IPS DF 4.7 (cell line): ENCODE results near the gene GAB3.
"Not testable (repeated sequence)": the region's sequence is repeated elsewhere in the genome, so short reads cannot be mapped to it uniquely, and the experiment has no call there.

Source experiments
- DNase-seq: peaks from one replicate; pipeline ENCODE4 v3.0.0-alpha.2; 2013; ENCODE audit warnings: low spot score; ENCODE audit errors: extremely low read depth

The GAB3 gene

DNA sequence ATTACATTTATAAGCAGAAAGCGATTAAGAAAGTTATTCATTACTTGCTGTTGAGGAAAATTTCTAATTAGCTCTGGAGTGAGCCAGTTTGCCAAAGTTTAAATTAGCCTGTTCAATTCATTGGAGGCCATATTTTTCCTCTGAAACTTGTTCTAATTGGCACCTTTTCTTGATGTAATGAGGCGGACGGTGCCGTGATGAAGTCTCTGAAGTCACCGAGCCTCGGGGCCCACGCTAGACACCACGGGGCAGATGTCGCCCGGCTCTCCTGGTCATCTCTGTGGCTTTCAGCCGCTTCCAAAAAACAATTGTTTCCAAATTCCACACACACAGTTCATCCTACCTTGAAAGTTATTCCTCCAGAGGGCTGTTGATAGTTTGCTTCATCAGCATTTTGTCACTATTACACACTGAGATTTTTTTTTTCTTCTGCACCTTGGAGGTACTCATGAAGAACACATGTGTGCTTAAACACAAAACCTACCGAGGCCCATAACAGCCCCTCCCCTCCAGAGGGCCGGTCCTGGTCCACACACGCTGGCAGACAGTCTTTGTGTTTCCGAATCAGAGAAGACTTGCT is 93.6 kb downstream of the GAB3 start:
- no peak for DNase-seq

GRCh38 chrX:154655786-154656185 is 95.1 kb downstream of the GAB3 start:
- DNase-seq, result no peak

- no peak for DNase-seq
Measured at GRCh38 chrX:154655346-154655745, 95.5 kb downstream of the GAB3 start.

DNA sequence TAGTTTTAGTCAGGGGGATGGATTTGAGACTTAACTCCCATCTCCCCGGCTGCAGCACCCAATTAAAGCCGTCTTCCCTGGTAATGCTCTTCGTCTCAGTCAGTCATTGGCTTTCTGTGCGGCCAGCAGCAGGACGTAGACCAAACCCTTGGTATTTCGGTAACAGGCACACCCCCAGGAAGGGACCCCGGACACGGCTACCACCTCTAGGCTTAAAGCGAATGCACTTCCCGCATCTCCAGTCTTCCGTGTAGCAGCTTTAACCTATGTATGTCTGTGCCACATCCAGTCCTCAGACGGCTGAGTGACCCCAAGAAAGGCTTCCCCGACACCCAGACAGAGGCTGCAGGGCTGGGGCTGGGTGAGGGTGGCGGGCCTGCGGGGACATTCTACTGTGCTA is 96.0 kb downstream of the GAB3 start:
- no peak for DNase-seq

GRCh38 chrX:154654372-154654771 is 96.5 kb downstream of the GAB3 start:
- no peak for DNase-seq

- not testable (repeated sequence) for DNase-seq
Measured at GRCh38 chrX:154653413-154653812, 97.5 kb downstream of the GAB3 start, which contains the start of gene CTAG2. Gene CTAG2, minus strand, starts transcription at chrX:154653579. Its CDS starts 64 bp downstream, at chrX:154653515.

GRCh38 chrX:154653048-154653401 is 97.9 kb downstream of the GAB3 start:
- DNase-seq, result no peak

DNA sequence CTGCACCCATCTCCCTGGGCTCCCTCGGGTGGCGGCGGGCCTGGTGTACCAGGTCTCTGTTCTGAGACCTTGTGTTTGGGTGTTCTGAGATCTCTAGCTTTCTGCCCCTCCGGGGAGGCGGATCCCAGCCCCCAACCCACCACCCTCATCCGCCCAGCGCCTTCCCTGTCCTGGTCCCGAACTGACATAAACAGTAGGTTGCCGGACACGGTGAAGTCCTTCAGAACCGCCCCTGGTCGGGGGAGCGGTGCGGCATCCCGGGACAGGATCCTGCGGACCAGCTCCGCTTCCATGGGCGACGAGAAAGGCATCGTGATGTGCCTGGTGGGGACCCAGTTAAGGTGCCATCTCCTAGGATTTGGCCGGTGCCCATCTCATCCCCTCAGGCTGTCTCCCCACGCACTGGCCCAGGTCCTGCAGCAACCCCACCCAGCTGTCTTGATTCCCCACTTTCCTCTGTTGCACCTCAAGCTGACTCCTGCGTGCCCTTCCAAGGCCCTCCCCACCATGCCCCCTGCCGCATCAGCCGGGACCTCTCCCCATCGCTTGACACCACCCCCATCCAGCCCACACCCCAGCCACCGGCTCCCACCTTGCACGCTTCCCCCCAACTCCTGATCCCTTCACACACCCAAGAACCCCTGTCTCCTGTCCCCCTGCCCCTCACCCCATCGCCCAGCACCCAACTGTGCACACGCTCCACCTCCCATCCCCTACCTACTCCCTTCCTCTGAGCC is 98.4 kb downstream of the GAB3 start:
- no peak for DNase-seq

- DNase-seq, result no peak
Measured at GRCh38 chrX:154650221-154650510, 100.7 kb downstream of the GAB3 start.

DNA sequence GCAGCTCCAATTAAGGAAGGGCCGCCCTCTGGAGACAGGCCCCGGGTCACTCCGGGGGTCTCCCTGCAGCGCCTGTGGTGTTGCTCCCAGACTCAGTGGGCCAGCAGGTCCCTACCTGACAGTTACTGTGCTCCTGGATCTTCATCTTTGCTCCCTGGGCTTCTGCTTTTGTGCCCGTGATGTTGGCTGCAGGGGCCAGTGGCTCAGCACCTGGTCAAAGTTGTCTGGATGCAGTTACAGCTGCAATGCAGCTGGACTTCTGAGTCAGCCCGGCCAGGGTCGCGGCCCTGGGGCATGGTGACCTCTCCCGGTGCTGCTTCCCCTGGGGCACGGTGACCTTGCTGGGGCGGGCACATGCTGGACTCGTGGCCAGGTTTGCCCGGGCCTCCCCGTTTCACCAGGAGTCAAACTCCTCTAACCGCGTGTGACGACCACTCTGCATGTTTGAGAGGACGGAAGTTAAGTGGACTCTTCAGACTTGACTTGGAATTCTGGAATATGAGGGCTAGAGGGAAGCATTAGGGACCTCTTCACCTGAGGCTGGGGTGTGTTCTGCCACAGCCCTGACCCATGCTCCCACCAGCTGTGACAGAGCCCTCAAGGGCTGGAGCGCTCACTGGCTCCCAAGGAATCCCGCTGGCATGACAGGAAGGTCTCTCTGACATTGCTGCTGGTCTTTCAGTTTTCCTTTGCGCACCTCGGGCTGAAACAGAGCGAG is 101.2 kb downstream of the GAB3 start:
- no peak for DNase-seq

DNA sequence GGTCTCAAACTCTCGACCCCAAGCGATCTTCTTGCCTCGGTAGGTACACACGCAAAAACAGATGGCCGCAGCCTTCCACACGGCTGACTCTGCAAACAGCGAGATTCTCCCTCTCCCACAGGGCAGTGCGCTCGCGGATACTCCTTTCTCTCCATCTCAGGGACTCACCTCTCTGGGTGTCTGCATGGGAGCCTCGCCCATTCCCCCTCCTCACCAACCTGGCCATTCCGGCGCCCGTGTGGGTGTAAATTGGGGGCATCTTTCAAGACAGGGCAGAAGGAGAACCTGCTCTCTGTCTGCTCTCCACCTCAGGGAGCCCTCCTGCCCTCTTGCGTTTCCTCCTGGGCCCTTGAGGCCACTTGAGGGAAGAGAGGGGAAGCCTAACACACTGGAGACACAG is 101.9 kb downstream of the GAB3 start:
- DNase-seq, result no peak

DNA sequence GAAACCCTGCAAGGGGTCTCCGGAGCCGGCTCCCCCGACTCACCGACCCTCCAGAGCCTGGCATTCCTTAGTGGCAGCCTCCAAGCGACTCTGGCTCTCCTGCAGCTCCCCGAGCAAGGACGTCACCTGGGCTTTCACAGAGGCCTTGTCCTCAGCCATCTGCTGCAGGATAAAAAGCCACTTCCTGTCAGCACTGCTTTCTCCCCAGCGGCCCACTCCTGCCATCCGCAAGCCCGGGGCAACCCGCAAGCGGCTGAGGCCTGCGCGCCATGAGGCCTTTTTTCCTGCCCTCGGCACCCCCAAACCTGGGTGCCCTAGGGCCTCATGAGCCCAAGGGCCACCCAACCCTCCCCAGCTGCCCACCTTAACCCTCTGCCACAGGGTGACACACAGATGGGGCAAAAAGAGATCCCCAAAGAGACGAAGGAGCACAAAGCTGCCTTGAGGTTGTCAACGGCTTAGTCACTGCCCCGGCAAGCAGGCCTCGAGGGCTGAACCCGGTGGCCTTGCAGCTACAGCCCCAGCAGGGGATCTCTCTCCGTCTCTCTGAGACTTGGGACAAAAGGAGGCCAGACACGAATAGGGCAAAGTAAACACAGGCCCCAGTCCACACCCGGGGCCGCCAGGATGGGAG is 105.0 kb downstream of the GAB3 start:
- DNase-seq, result not testable (repeated sequence)

GRCh38 chrX:154643708-154644107 is 107.2 kb downstream of the GAB3 start:
- not testable (repeated sequence) for DNase-seq

GRCh38 chrX:154641740-154642139 is 109.1 kb downstream of the GAB3 start:
- DNase-seq, result not testable (repeated sequence)

GRCh38 chrX:154633661-154634060 is 117.2 kb downstream of the GAB3 start:
- DNase-seq, result not testable (repeated sequence)

DNA sequence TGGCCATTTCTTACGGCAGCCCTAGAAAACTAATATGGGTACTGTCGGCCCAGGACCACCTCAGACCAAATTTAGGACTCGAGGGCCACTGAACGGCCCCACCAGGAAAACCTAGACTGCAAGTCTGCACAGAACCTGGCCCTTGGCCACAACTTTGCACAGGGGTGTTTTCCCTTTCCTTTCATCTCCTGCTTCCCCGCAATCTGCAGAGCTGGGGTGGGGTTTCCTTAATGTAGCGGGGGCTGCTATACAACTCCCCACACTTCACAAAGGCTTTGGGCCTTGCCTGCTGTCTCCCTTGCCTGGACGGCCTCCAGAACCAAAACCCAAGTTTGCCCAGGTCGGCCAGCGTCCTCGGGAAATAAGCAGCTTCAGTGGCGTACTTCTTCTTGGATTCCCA is 119.9 kb downstream of the GAB3 start:
- DNase-seq, result not testable (repeated sequence)

DNA sequence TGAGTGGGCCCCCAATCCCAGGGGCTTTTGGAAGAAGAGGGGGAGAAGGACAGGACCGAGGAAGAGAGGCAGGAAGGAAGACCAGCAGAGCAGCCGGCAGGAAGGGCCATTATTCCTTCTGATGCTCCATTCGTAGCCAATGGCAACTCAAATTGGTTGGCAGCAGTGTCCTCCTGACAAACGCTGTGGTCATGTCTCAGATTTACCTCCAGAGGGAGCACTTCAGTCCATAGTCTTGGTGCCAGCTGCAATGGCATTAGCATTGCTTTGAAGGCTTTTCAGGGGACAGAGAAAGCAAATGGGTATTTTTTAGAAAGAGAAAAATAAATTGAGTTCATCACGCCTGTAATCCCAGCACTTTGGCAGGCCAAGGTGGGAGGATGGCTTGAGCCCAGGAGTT is 121.9 kb downstream of the GAB3 start:
- DNase-seq, result not testable (repeated sequence)
